ENCODE data around the gene GTPBP4. TPM values are rescaled to one million over a fixed set of nuclear protein-coding genes. Genes with fewer than 3 reads are reported as not detected.

The GTPBP4 gene
- total RNA-seq (2022; extraction: Qiagen RNA extraction; ENCODE audit: low read depth), result 102 to 134 TPM (median 109 TPM) in 5 replicates

DNA sequence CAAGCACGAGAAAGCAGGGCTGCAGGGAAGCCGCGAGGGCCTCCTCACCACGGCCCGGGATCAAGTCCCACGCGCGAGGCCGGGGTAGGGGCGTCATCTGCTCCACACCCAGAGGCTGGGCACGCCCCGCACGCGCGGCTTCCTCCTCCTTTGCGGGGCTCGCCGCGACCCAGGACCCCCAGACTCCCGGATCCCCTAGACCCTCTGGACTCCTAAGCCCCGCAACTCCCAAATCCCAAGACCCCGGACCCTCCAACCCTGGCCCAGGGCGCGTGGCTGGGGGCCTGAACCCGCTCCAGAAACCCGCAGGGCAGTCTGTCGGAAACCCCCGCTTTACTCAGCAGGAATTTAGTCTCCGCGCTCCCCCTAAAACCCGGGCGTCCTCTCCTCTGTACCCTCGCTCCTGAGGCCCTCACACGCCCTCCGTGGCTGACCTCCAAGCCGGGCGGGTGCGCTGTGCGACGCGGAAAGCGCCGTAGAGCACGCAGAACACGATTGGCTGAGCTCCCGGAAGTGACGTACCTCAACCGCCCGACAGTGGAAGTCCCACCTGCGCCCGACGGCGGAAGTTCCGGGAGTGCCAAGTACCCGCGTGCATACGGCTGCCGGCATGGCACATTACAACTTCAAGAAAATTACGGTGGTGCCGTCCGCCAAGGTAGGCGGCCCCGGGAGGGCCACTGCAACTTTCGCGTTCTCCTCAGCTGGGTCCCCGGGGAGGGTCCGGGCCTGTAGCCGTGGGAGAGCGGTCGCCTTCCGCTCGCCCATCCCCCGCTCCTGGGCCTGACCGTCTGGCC, at the start of gene GTPBP4:
Gene GTPBP4 (plus strand): TSS at position 565 of the 797 bp plus-strand sequence. CDS start 46 bp downstream, at position 611.

GRCh38 chr10:1025683-1026082, 37.4 kb downstream of the GTPBP4 start, which contains the start of gene IDI2:
Gene IDI2, minus strand, starts transcription at chr10:1025859. Its CDS starts 1,136 bp downstream, at chr10:1024723.

GRCh38 chr10:1048732-1049424, 60.6 kb downstream of the GTPBP4 start, which contains the start of gene IDI1:
Gene IDI1, minus strand, starts transcription at chr10:1049119. Its CDS starts 116 bp downstream, at chr10:1049003.

GRCh38 chr10:1056326-1057105, 68.3 kb downstream of the GTPBP4 start, which contains the start of gene WDR37:
Gene WDR37, plus strand, starts transcription at chr10:1056385. Its CDS starts 15,771 bp downstream, at chr10:1072156.

Other genes with a start within 250 kb of the GTPBP4 start
- 27.5 to 37.4 TPM (median 35.4 TPM) in 5 replicates for gene LARP4B, start 56.7 kb upstream of the GTPBP4 start, total RNA-seq (2022; extraction: Qiagen RNA extraction; ENCODE audit: low read depth)
- 0.09 TPM in 1 of 5 replicates, not detected in the others for gene IDI2, start 37.4 kb downstream of the GTPBP4 start, total RNA-seq (2022; extraction: Qiagen RNA extraction; ENCODE audit: low read depth)
- 17.0 to 33.5 TPM (median 27.9 TPM) in 5 replicates for gene IDI1, start 60.7 kb downstream of the GTPBP4 start, total RNA-seq (2022; extraction: Qiagen RNA extraction; ENCODE audit: low read depth)
- gene WDR37, start 68.0 kb downstream of the GTPBP4 start, total RNA-seq (2022; extraction: Qiagen RNA extraction; ENCODE audit: low read depth), result 7.5 to 8.2 TPM (median 8.0 TPM) in 5 replicates